HEK293 (cell line): Measurements from ENCODE around the gene PLAU.

Experiments used
- BCL11B ChIP-seq: fragments of 450-650 bp; formaldehyde crosslinking; IDR thresholded peaks from 2 replicates; pipeline ENCODE4 v1.5.1; 2016; ENCODE audit warnings: low read depth, missing biosample characterization, missing genetic modification characterization
- CTCF ChIP-seq: fragments of 450-650 bp; formaldehyde crosslinking; IDR thresholded peaks from 2 replicates; pipeline ENCODE4 v1.5.1; 2016; ENCODE audit warnings: missing biosample characterization, missing genetic modification characterization
- FEZF1 ChIP-seq: fragments of 450-650 bp; formaldehyde crosslinking; IDR thresholded peaks from 2 replicates; pipeline ENCODE4 v1.5.1; 2016; ENCODE audit warnings: missing biosample characterization, missing genetic modification characterization
- GLIS1 ChIP-seq: fragments of 450-650 bp; formaldehyde crosslinking; IDR thresholded peaks from 2 replicates; pipeline ENCODE4 v1.5.1; 2016; ENCODE audit warnings: missing biosample characterization, missing genetic modification characterization
- HIC1 ChIP-seq: fragments of 450-650 bp; formaldehyde crosslinking; IDR thresholded peaks from 2 replicates; pipeline ENCODE4 v1.5.1; 2016; ENCODE audit warnings: missing biosample characterization, missing genetic modification characterization
- HOXA7 ChIP-seq: sonication (generic); formaldehyde crosslinking; IDR thresholded peaks from 2 replicates; pipeline ENCODE4 v1.8.1; 2022; ENCODE audit warnings: missing genetic modification reagents, borderline replicate concordance
- INSM2 ChIP-seq: fragments of 450-650 bp; formaldehyde crosslinking; IDR thresholded peaks from 2 replicates; pipeline ENCODE4 v1.5.1; 2016; ENCODE audit warnings: missing biosample characterization, missing genetic modification characterization
- KLF10 ChIP-seq: fragments of 450-650 bp; IDR thresholded peaks from 2 replicates; pipeline ENCODE4 v1.5.1; 2018; ENCODE audit warnings: missing biosample characterization, mild to moderate bottlenecking, missing genetic modification characterization
- PATZ1 ChIP-seq: fragments of 450-650 bp; formaldehyde crosslinking; IDR thresholded peaks from 2 replicates; pipeline ENCODE4 v1.5.1; 2016; ENCODE audit warnings: missing biosample characterization, missing genetic modification characterization
- RBAK ChIP-seq: fragments of 450-650 bp; formaldehyde crosslinking; IDR thresholded peaks from 2 replicates; pipeline ENCODE4 v1.5.1; 2016; ENCODE audit warnings: missing biosample characterization, missing genetic modification characterization
- SALL2 ChIP-seq: fragments of 450-650 bp; formaldehyde crosslinking; IDR thresholded peaks from 2 replicates; pipeline ENCODE4 v1.5.0; 2017; ENCODE audit warnings: missing biosample characterization, mild to moderate bottlenecking, missing genetic modification characterization, borderline replicate concordance
- SCRT1 ChIP-seq: fragments of 450-650 bp; formaldehyde crosslinking; IDR thresholded peaks from 2 replicates; pipeline ENCODE4 v1.5.1; 2016; ENCODE audit warnings: missing biosample characterization, missing genetic modification characterization, borderline replicate concordance
- SETDB1 ChIP-seq: IDR thresholded peaks from one replicate; pipeline ENCODE4 v1.6.1; 2017; ENCODE audit warnings: mild to moderate bottlenecking, low read length, moderate library complexity, mixed read lengths; ENCODE audit not compliant: insufficient read length
- ZNF155 ChIP-seq: fragments of 450-650 bp; formaldehyde crosslinking; IDR thresholded peaks from 2 replicates; pipeline ENCODE4 v1.5.1; 2016; ENCODE audit warnings: missing biosample characterization, missing genetic modification characterization
- ZNF18 ChIP-seq: fragments of 450-650 bp; formaldehyde crosslinking; IDR thresholded peaks from 2 replicates; pipeline ENCODE4 v1.5.1; 2016; ENCODE audit warnings: missing biosample characterization, missing genetic modification characterization
- ZNF19 ChIP-seq: fragments of 450-650 bp; formaldehyde crosslinking; IDR thresholded peaks from 2 replicates; pipeline ENCODE4; 2016; ENCODE audit warnings: missing biosample characterization, missing genetic modification characterization, low read depth
- ZNF2 ChIP-seq: fragments of 450-650 bp; formaldehyde crosslinking; IDR thresholded peaks from 2 replicates; pipeline ENCODE4 v1.5.1; 2016; ENCODE audit warnings: missing biosample characterization, missing genetic modification characterization
- ZNF221 ChIP-seq: fragments of 450-650 bp; formaldehyde crosslinking; IDR thresholded peaks from 2 replicates; pipeline ENCODE4 v1.5.1; 2017; ENCODE audit warnings: missing biosample characterization, missing genetic modification characterization, borderline replicate concordance
- ZNF239 ChIP-seq: fragments of 450-650 bp; formaldehyde crosslinking; IDR thresholded peaks from 2 replicates; pipeline ENCODE4 v1.5.1; 2016; ENCODE audit warnings: missing biosample characterization, missing genetic modification characterization
- ZNF248 ChIP-seq: fragments of 450-650 bp; formaldehyde crosslinking; IDR thresholded peaks from 2 replicates; pipeline ENCODE4 v1.5.1; 2017; ENCODE audit warnings: missing biosample characterization, missing genetic modification characterization
- ZNF341 ChIP-seq: fragments of 450-650 bp; formaldehyde crosslinking; IDR thresholded peaks from 2 replicates; pipeline ENCODE4; 2016; ENCODE audit warnings: low read depth, missing biosample characterization, missing genetic modification characterization
- ZNF391 ChIP-seq: fragments of 450-650 bp; formaldehyde crosslinking; IDR thresholded peaks from 2 replicates; pipeline ENCODE4 v1.5.1; 2016; ENCODE audit warnings: low read depth, missing biosample characterization, missing genetic modification characterization, borderline replicate concordance
- ZNF416 ChIP-seq: fragments of 450-650 bp; formaldehyde crosslinking; IDR thresholded peaks from 2 replicates; pipeline ENCODE4 v1.5.1; 2016; ENCODE audit warnings: missing biosample characterization, missing genetic modification characterization
- ZNF423 ChIP-seq: fragments of 450-650 bp; formaldehyde crosslinking; IDR thresholded peaks from 2 replicates; pipeline ENCODE4 v1.5.1; 2016; ENCODE audit warnings: missing biosample characterization, missing genetic modification characterization
- ZNF521 ChIP-seq: fragments of 450-650 bp; formaldehyde crosslinking; IDR thresholded peaks from 2 replicates; pipeline ENCODE4 v1.5.1; 2017; ENCODE audit warnings: missing biosample characterization, mild to moderate bottlenecking, missing genetic modification characterization
- ZNF530 ChIP-seq: fragments of 450-650 bp; formaldehyde crosslinking; IDR thresholded peaks from 2 replicates; pipeline ENCODE4 v1.5.1; 2016; ENCODE audit warnings: low read depth, missing biosample characterization, missing genetic modification characterization
- ZNF654 ChIP-seq: fragments of 450-650 bp; formaldehyde crosslinking; IDR thresholded peaks from 2 replicates; pipeline ENCODE4 v1.5.1; 2016; ENCODE audit warnings: low read depth, missing biosample characterization, missing genetic modification characterization
- ZNF664 ChIP-seq: fragments of 450-650 bp; formaldehyde crosslinking; IDR thresholded peaks from 2 replicates; pipeline ENCODE4 v1.5.1; 2016; ENCODE audit warnings: missing biosample characterization, missing genetic modification characterization
- ZNF704 ChIP-seq: fragments of 450-650 bp; formaldehyde crosslinking; IDR thresholded peaks from 2 replicates; pipeline ENCODE4 v1.5.1; 2016; ENCODE audit warnings: missing biosample characterization, missing genetic modification characterization
- ZNF785 ChIP-seq: fragments of 450-650 bp; formaldehyde crosslinking; IDR thresholded peaks from 2 replicates; pipeline ENCODE4 v1.5.1; 2016; ENCODE audit warnings: missing biosample characterization, missing genetic modification characterization
- ZNF837 ChIP-seq: fragments of 450-650 bp; formaldehyde crosslinking; IDR thresholded peaks from 2 replicates; pipeline ENCODE4 v1.5.1; 2016; ENCODE audit warnings: missing biosample characterization, missing genetic modification characterization

Gene PLAU

GRCh38 chr10:73948947-73949633, 38.2 kb downstream of the PLAU start (continued):
- TF ChIP-seq PATZ1 (tag by site-specific recombination) = no peak
- TF ChIP-seq KLF10 = no peak
- TF ChIP-seq FEZF1 = no peak
- no peak for TF ChIP-seq ZNF416
- TF ChIP-seq ZNF248 (tag by site-specific recombination) = no peak
- TF ChIP-seq CTCF (tag by site-specific recombination) = no peak
- no peak for TF ChIP-seq SALL2 (tag by site-specific recombination)
- TF ChIP-seq ZNF341 = no peak
- no peak for TF ChIP-seq ZNF423 (tag by site-specific recombination)
- no peak for TF ChIP-seq INSM2 (tag by site-specific recombination)
- TF ChIP-seq HOXA7 (CRISPR knock-in tag) = no peak
- no peak for TF ChIP-seq ZNF391
- no peak for TF ChIP-seq GLIS1 (tag by site-specific recombination)
- no peak for TF ChIP-seq ZNF785 (tag by site-specific recombination)
- TF ChIP-seq ZNF521 = no peak
- TF ChIP-seq ZNF2 (tag by site-specific recombination) = no peak
- no peak; the same call in 1 of the 2 replicates for TF ChIP-seq ZNF221
- TF ChIP-seq ZNF239 = no peak
- no peak for TF ChIP-seq SETDB1
- TF ChIP-seq ZNF654 (tag by site-specific recombination) = peak; percentile 34
- no peak for TF ChIP-seq SCRT1 (tag by site-specific recombination)
- TF ChIP-seq RBAK = 0 out of 2 replicates have a peak, but pooled peaks have one; percentile 49
- no peak for TF ChIP-seq ZNF18 (tag by site-specific recombination)
- TF ChIP-seq HIC1 = no peak
- TF ChIP-seq ZNF155 (tag by site-specific recombination) = no peak
- TF ChIP-seq ZNF19 (tag by site-specific recombination) = 0 out of 2 replicates have a peak, but pooled peaks have one; percentile 30
- no peak for TF ChIP-seq BCL11B (tag by site-specific recombination)
- TF ChIP-seq ZNF664 (tag by site-specific recombination) = peak; percentile 75
- no peak for TF ChIP-seq ZNF530 (tag by site-specific recombination)
- no peak for TF ChIP-seq ZNF704 (tag by site-specific recombination)
- no peak for TF ChIP-seq ZNF837 (tag by site-specific recombination)
